UCSD-AML1 (cell line): ENCODE data around the gene MIF.
"Not testable (repeated sequence)": the region's sequence is repeated elsewhere in the genome, so short reads cannot be mapped to it uniquely, and the experiment has no call there.

Source experiments
- DNase-seq: peaks from one replicate; lab custom pipeline; 2025; ENCODE audit not compliant: unreplicated experiment; lab: John Stamatoyannopoulos, UW

Gene MIF

GRCh38 chr22:23893945-23894709, at the start of gene MIF:
Gene MIF (plus strand): TSS chr22:23894383. CDS start chr22:23894475, 92 bp downstream.
- DNase-seq = peak; percentile 97

- DNase-seq = no peak
Measured at GRCh38 chr22:23844739-23845202, 49.4 kb upstream of the MIF start.

DNA sequence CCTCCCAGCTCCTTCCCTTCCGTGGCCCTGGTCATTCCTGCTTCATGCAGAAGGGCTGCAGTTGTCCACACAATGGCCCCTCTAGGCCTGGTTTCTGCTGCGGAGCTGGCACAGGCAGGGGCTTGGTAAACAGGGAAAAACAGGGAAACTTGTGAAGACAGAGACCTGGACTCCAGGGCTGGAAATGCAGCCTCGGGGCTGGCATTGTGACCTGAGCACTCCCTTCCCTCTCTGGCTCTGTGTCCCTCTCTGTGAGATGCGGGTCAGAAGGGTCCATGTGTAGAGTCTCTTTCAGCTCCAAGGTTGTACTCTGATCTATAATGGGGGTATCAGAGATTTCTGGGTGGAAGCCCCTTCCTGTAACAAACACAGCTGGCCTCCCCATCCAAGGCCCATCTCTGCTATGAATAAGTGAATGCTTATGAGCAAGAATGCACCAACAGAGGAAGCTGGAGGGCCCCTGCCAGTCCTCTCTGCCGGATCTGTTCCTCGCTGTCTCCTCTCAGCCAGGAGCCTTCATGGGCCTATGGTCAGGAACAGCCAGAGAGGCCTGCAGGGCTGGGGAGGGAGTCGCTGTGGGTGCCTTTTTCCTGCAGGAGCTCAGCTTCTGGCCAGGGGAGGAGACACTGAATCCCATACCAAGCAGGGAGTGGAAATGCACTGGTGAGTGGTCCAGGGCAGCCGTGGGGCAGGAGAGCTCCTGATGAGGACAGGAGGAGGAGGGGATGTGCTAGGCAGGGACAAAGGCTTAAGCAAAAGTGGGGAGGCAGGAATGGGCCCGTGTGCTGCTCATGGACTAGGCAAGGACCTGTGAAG, 48.7 kb upstream of the MIF start:
- no peak for DNase-seq

- DNase-seq = no peak
Measured at GRCh38 chr22:23846081-23846469, 48.1 kb upstream of the MIF start.

GRCh38 chr22:23847310-23847920, 46.8 kb upstream of the MIF start:
- DNase-seq = no peak

GRCh38 chr22:23847991-23848864, 46.0 kb upstream of the MIF start:
- DNase-seq = no peak

DNA sequence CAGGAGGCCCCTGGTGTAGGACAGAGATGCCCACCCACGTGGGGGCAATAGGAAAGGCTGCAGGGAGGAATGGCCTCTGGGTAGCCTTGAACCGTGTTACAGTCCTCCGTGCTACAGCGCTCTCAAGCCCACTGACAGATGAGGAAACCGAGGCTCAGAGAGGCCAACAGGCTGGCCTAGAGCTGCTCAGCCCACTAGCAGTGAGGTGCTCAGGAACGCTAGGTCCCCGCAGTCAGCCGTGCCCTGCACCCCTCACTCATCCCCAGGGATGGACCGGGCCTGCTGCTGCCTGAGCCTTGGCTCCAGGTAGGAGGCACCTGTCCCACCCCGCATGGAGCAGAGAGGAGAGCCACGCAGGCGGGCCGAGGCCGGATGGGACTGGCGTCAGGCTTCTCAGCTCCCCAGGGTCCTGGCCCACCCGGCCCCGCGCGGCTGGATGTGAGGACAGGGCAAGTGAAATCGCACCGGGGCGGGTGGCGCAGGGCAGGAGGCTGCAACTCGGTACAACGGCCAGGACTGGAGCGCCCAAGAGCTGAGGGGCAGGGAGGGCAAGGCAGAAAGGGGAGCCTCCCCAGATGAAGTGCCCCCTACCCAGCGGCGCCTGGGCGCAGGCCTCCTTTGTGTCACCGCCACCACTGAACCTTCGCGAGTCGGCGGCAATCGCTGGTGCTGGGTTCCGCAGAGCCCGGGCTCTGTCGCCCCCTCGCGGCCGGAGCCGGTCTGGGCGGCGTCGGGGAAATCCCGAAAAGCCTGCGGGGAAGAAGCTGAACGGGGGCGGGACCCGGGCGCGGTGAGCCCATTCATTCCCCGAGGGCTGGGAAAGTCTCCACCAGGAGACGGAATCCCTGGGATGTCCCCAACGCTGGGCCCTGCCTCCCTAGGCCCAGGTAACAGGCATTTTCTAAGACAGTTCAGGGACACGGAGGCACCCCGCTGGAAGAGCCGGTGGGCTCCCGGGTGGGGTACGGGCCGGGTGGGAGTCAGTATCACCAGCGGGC, 44.9 kb upstream of the MIF start:
- peak; percentile 83 for DNase-seq

DNA sequence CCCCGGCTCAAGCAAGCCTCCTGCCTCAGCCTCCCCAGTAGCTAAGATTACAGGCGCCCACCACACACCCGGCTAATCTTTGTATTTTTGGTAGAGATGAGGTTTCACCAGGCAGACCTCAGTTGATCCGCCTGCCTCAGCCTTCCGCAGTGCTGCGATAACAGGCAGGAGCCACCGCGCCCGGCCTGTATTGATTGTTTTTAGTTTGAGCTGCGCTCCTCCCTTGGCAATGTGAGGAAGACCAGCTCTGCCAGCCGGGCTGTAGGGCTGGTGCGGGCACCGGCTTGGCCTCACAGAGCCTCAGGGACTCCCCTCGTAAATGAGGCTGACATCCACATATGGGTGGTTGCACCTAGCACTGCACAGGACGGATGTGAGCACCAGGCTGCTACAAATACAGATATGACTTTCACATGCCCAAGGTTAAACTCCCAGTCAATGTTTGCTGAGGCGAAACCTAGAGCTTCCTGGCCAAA, 44.0 kb upstream of the MIF start:
- DNase-seq = no peak

DNA sequence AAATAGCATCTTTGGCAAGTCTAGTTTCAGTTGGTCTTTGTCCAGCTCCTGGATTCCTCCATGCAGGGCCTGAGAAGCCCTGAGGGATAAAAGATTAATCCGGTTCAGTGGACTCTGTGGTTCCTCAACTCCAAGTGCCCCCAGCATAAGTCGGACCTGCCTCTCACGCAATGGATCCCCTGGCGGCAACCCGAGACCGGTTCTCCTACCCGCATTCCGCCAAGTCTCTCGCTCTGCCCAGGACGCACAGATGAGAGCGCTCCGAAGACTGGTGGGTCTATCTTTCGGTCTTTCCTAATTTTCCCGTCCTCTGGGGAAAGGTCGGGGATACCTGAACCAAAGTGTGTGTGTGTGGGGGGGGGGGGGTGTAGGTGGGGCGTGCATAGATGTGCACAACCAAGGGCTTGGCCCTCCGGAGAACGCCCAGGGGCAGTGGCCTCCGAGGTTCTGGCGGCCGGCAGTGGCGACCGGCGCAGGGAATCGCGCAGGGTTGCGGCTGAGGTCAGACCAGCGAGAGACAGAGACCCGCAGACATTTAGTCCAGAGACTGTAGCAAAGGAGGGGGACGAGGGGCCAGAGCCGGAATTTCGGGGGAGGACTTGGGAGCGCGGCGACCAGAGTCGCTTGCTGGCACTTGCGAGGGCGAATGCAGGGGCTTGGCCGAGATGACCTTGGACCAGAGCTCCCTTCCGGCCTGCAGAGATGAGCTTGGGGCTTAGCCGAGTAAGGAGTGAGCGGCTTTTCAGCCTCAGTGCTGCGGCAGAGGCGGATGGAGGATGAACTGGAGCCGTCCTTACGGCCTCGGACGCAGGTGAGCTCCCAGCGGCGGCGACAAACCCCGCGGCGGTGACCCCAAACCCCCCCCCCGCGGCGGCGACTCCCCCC, 37.2 kb upstream of the MIF start:
- no peak for DNase-seq

GRCh38 chr22:23857606-23858483, 36.3 kb upstream of the MIF start, which contains the start of gene SLC2A11:
Gene SLC2A11 (plus strand): TSS chr22:23857875. CDS start chr22:23858000, 125 bp downstream.
- DNase-seq = peak; percentile 97

DNA sequence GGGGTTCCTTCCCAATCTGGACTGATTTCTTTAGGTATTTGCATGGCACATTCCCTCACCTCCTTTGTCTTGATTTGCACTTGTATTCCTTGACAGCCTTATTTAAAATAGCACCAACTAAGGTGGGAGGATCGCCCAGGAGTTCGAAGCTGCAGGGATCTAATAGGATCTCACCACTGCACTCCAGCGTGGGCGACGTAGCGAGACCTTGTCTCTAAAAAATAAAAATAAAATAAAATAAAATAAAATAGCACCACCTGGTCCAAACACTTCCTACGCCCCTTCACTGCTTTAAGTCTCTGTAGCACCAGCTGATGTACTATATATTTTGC, 35.7 kb upstream of the MIF start:
- no peak for DNase-seq

- DNase-seq = no peak
Measured at GRCh38 chr22:23859201-23859600, 35.0 kb upstream of the MIF start.

- DNase-seq = not testable (repeated sequence)
Measured at GRCh38 chr22:23860187-23860586, 34.0 kb upstream of the MIF start.

- DNase-seq = peak; percentile 55
Measured at GRCh38 chr22:23862103-23862502, 32.1 kb upstream of the MIF start.

DNA sequence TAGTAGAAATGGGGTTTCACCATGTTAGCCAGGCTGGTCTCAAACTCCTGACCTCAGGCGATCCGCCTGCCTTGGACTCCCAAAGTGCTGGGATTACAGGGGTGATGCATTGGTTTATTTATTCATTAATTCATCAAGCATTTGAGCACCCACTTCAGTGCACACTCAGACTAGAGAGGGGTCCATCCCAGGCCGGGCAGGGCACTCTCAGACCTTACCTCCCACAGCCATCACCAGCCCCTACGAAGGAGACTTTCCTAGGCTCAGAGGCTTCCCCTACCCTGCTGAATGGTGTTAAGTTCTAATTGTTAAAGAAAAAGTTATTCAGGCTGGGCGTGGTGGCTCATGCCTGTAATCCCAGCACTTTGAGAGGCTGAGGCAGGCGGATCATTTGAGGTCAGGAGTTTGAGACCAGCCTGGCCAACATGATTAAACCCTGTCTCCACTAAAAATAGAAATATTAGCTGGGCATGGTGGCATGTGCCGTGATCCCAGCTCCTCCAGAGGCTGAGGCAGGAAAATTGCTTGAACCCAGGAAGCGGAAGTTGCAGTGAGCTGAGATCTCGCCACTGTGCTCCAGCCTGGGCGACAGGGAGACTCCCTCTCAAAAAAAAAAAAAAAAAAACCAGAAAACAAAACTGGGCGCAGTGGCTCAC, 29.6 kb upstream of the MIF start:
- DNase-seq = not testable (repeated sequence)

DNA sequence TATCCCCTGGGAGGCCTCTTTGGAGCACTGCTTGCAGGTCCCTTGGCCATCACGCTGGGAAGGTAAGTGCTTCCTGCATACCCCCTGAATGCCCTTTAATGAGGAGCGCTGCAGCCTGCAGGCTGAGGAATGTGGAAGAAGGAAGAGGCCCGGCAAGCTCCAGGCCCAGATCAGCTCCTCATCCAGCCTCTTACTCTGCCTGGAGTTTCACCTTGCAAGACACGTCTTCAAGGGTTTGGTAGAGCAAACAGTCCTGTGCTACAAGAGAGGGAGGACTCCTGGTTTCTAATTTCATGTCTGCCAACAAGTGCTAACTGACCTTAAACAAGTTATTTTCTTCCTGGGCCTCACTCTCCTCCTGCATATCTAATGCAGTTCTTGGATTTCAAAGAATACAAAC, 25.6 kb upstream of the MIF start:
- DNase-seq = no peak

GRCh38 chr22:23874871-23875270, 19.3 kb upstream of the MIF start:
- no peak for DNase-seq
